RWPE2 (cell line): ENCODE data around the gene PDK1.

ENCODE experiments used
- ATAC-seq: fragments of 200-7000 bp; cut with Tn5 transposase; 3 replicates; pipeline ENCODE4 v1.9.1; 2021; ENCODE audit warnings: low read depth
- DNase-seq: peaks from one replicate; pipeline ENCODE4 v3.0.0-alpha.2; 2020; ENCODE audit warnings: low spot score
- H3K27ac ChIP-seq: fragments of 450-650 bp; 2 replicates; pipeline ENCODE4 v1.5.1; 2017; ENCODE audit warnings: mild to moderate bottlenecking; ENCODE audit not compliant: poor library complexity, severe bottlenecking
- H3K27me3 ChIP-seq: fragments of 250-450 bp; sonication (Bioruptor Pico); 2 replicates; pipeline ENCODE4 v1.5.1; 2021; ENCODE audit warnings: mild to moderate bottlenecking, moderate library complexity; ENCODE audit not compliant: insufficient read depth, poor library complexity, severe bottlenecking
- H3K36me3 ChIP-seq: fragments of 250-450 bp; sonication (Bioruptor Pico); 2 replicates; pipeline ENCODE4 v1.5.1; 2020; ENCODE audit warnings: low read depth, mild to moderate bottlenecking, moderate library complexity
- H3K4me1 ChIP-seq: fragments of 250-450 bp; sonication (Bioruptor Pico); 2 replicates; pipeline ENCODE4 v1.5.1; 2021; ENCODE audit warnings: mild to moderate bottlenecking, moderate library complexity; ENCODE audit not compliant: insufficient read depth, poor library complexity, severe bottlenecking
- H3K4me3 ChIP-seq: fragments of 250-450 bp; sonication (Bioruptor Pico); 2 replicates; pipeline ENCODE4 v1.5.1; 2021; ENCODE audit warnings: mild to moderate bottlenecking, moderate library complexity; ENCODE audit not compliant: severe bottlenecking
- H3K9me3 ChIP-seq: fragments of 250-450 bp; sonication (Bioruptor Pico); 2 replicates; pipeline ENCODE4 v1.5.1; 2021; ENCODE audit warnings: mild to moderate bottlenecking, moderate library complexity; ENCODE audit not compliant: severe bottlenecking
- TF ChIP-seq, protein P1 (sequence below): fragments of 450-650 bp; IDR thresholded peaks from one replicate; pipeline ENCODE4 v1.5.1; 2017; ENCODE audit warnings: mild to moderate bottlenecking, moderate library complexity; ENCODE audit not compliant: poor library complexity, severe bottlenecking

Gene PDK1

DNA sequence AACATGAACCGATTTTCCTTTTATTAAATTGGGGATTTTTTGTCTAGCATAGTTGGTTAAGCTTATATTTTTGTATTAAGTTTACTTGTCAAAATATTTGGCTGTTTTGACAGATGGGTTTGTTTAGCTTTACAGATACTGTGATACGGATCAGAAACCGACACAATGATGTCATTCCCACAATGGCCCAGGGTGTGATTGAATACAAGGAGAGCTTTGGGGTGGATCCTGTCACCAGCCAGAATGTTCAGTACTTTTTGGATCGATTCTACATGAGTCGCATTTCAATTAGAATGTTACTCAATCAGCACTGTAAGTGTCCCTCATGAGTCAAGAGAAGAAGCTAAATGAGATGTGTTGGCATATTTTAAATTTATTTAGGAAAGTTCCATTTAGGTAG, 8.5 kb downstream of the PDK1 start:
- H3K27me3 ChIP-seq: no peaks in the 10 kb centered on the region
- no peaks in the 10 kb centered on the region for H3K4me1 ChIP-seq
- H3K4me3 ChIP-seq: no peak overlapping the region
- ATAC-seq: no peak
- TF ChIP-seq, protein P1, sequence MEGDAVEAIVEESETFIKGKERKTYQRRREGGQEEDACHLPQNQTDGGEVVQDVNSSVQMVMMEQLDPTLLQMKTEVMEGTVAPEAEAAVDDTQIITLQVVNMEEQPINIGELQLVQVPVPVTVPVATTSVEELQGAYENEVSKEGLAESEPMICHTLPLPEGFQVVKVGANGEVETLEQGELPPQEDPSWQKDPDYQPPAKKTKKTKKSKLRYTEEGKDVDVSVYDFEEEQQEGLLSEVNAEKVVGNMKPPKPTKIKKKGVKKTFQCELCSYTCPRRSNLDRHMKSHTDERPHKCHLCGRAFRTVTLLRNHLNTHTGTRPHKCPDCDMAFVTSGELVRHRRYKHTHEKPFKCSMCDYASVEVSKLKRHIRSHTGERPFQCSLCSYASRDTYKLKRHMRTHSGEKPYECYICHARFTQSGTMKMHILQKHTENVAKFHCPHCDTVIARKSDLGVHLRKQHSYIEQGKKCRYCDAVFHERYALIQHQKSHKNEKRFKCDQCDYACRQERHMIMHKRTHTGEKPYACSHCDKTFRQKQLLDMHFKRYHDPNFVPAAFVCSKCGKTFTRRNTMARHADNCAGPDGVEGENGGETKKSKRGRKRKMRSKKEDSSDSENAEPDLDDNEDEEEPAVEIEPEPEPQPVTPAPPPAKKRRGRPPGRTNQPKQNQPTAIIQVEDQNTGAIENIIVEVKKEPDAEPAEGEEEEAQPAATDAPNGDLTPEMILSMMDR: no peak
- H3K36me3 ChIP-seq: peaks cover 100% of the 10 kb centered on the region
- H3K27ac ChIP-seq: no peak overlapping the region
- DNase-seq: no peak
- no peaks in the 10 kb centered on the region for H3K9me3 ChIP-seq

DNA sequence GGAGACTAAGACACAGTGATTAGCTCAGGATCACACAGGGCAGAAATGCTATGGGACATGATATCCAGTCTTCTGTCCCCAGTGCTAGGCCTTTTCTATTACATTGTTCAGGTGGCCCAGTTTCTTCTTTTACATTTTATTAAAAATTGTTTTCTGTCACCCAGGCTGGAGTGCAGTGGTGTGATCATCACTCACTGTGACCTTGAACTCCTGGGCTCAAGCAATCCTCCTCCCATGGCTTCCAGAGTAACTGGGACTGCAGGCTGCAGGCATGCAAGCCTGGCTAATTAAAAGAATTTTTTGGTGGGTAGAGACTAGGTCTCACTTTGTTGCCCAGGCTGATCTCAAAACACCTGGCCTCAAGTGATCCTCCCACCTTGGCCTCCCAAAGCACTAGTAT, 15.4 kb downstream of the PDK1 start:
- TF ChIP-seq, protein P1: no peak
- Histone ChIP-seq H3K4me3 (no peak overlapping the region), H3K27me3 (no peaks in the 10 kb centered on the region), H3K4me1 (no peaks in the 10 kb centered on the region), H3K27ac (no peak overlapping the region), H3K36me3 (peaks cover 99% of the 10 kb centered on the region), H3K9me3 (peaks cover 12% of the 10 kb centered on the region)
- DNase-seq (no peak), ATAC-seq (no peak)

DNA sequence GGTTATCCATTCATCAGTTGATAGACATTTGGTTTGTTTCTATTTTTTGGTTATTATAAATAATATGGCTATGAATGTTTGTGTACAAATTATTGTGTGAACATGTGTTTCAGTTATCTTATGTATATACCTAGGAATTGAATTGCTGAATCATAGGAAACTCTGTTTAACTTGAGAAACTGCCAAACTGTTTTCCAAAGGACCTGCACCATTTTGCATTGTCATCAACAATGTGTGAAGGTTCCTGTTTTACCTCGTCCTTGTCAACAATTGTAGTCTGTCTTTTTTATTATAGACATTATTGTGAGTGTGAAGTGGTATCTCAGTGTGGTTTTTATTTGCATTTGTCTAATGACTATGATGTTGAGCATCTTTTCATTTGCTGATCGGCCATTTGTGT, 17.1 kb downstream of the PDK1 start:
- Histone ChIP-seq H3K27me3 (no peaks in the 10 kb centered on the region), H3K4me1 (no peaks in the 10 kb centered on the region), H3K27ac (no peak overlapping the region), H3K36me3 (peaks cover 99% of the 10 kb centered on the region), H3K9me3 (peaks cover 18% of the 10 kb centered on the region), H3K4me3 (no peak overlapping the region)
- ATAC-seq (no peak), DNase-seq (no peak)
- TF ChIP-seq, protein P1: no peak

DNA sequence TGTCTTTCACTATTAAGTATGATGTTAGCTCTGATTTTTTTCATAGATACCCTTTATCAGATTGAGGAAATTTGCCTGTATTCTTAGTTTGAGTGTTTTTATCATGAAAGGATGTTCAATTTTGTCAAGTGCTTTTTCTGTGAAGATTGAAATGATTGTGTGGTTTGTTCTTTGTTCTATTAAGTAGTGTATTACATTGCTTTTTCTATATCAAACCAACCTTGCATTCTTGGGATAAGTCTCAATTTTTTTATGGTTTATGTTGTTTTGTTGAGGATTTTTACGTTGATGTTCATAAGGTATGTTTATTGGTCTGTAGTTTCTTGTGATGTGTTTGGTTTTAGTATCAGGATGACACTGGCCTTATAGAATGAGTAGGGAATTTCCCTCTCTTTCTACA, 19.1 kb downstream of the PDK1 start:
- H3K36me3 ChIP-seq: peaks cover 93% of the 10 kb centered on the region
- peaks cover 20% of the 10 kb centered on the region for H3K9me3 ChIP-seq
- H3K27ac ChIP-seq: no peak overlapping the region
- no peak overlapping the region for H3K4me3 ChIP-seq
- H3K4me1 ChIP-seq: no peaks in the 10 kb centered on the region
- no peak for ATAC-seq
- no peak for DNase-seq
- TF ChIP-seq, protein P1: no peak
- H3K27me3 ChIP-seq: no peaks in the 10 kb centered on the region

DNA sequence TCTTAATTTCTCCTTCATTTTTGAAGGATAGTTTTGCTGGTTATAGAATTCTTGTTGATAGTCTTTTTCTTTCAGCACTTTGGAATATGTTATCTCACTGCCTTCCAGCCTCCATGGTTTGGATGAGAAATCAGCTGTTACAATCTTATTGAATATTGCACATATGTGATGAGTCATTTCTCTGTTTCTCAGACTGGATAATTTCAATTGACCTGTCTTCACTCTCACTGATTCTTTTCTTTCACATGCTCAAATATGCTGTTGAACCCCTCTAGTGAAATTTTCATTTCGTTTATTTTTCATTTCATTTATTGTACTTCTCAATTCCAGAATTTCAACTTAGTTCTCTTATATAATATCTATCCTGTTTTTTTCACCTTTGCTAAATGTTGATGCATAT, 22.2 kb downstream of the PDK1 start:
- Histone ChIP-seq H3K4me1 (no peaks in the 10 kb centered on the region), H3K36me3 (peaks cover 92% of the 10 kb centered on the region), H3K4me3 (no peak overlapping the region), H3K27ac (no peak overlapping the region), H3K9me3 (peaks cover 17% of the 10 kb centered on the region), H3K27me3 (no peaks in the 10 kb centered on the region)
- ATAC-seq: no peak
- TF ChIP-seq, protein P1: no peak
- no peak for DNase-seq
